Left ventricle myocardium inferior (tissue), 1 donor: Measurements from ENCODE around the gene SIRPB1. TPM values are rescaled to one million over a fixed set of nuclear protein-coding genes. Genes with fewer than 3 reads are reported as not detected.

ENCODE experiments used
- DNase-seq: peaks from one replicate; pipeline ENCODE4 v3.0.0-alpha.2; 2020
- H3K27ac ChIP-seq: fragments of 200-600 bp; replicated peaks from 2 replicates; pipeline ENCODE4 v1.8.0; 2021
- H3K27me3 ChIP-seq: fragments of 200-600 bp; 2 replicates; pipeline ENCODE4 v1.8.0; 2021; ENCODE audit warnings: low read depth
- H3K36me3 ChIP-seq: fragments of 200-600 bp; 2 replicates; pipeline ENCODE4 v1.8.0; 2021
- H3K4me1 ChIP-seq: fragments of 200-600 bp; 2 replicates; pipeline ENCODE4 v1.8.0; 2021
- H3K4me3 ChIP-seq: fragments of 200-600 bp; 2 replicates; pipeline ENCODE4 v1.8.0; 2021; ENCODE audit warnings: mild to moderate bottlenecking, moderate library complexity
- H3K9me3 ChIP-seq: fragments of 200-600 bp; replicated peaks from 2 replicates; pipeline ENCODE4 v1.8.0; 2021
- intact Hi-C: fragments of 100-400 bp; cut with micrococcal nuclease; formaldehyde crosslinking; loops from one replicate; pipeline ENCODE4 v1.11.0; 2022
- total RNA-seq: library from RNA; stranded (reverse); fragmentation: NEBNext Ultra II Directional; extraction: Animal tissue kit (Norgen Biotek cat#: 25700); gene quantifications from one replicate; pipeline ENCODE4 v1.2.1, GENCODE V29; 2021
- TF ChIP-seq, protein P1 (sequence below): fragments of 200-600 bp; IDR thresholded peaks from 2 replicates; pipeline ENCODE4 v1.8.0; 2021; ENCODE audit warnings: antibody characterized with exemption, mild to moderate bottlenecking, borderline replicate concordance
- donor health status: DM: no; HTN: yes; CAD: no; lungs with severe emphysema.

Gene SIRPB1
- total RNA-seq, 1 donor from 2014 or later, result 0.27 TPM

DNA sequence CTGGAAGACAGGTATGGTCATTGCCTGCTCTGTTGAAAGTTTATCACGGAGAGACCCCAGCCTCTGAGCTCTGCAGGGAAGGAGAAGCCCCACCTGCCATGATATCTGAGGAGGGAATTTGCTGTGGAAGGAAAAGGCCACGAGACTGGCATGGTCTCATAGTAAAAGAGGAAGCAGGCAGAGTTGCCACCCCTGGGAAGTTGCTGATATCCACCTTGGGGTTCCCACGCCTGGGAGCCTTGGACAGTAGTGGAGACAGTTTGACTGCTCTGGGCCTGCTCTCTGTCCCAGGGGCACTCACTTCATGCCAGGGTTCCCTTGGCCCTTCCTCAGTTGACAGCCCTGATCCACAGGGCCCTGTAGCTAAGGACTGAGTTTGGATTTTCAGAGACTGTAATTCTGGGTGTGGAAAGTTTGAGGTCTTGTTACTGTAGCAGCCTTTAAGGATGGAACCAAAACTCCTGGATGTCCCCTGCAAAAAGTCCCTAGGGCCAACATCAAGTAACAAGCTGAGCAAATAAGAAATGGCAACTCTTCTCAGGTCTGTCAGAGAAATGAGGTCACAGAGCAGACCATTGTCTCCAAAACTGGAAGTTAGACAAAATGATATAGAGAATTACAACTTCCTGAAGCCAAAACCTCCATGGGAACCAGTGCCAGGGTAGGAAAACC, 6.9 kb upstream of the SIRPB1 start:
- TF ChIP-seq, protein P1, sequence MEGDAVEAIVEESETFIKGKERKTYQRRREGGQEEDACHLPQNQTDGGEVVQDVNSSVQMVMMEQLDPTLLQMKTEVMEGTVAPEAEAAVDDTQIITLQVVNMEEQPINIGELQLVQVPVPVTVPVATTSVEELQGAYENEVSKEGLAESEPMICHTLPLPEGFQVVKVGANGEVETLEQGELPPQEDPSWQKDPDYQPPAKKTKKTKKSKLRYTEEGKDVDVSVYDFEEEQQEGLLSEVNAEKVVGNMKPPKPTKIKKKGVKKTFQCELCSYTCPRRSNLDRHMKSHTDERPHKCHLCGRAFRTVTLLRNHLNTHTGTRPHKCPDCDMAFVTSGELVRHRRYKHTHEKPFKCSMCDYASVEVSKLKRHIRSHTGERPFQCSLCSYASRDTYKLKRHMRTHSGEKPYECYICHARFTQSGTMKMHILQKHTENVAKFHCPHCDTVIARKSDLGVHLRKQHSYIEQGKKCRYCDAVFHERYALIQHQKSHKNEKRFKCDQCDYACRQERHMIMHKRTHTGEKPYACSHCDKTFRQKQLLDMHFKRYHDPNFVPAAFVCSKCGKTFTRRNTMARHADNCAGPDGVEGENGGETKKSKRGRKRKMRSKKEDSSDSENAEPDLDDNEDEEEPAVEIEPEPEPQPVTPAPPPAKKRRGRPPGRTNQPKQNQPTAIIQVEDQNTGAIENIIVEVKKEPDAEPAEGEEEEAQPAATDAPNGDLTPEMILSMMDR, result no peak
- Histone ChIP-seq H3K36me3 (no peaks in the 10 kb centered on the region), H3K4me3 (no peak overlapping the region), H3K9me3 (no peaks in the 10 kb centered on the region), H3K27ac (no peak overlapping the region), H3K27me3 (peaks cover 59% of the 10 kb centered on the region), H3K4me1 (no peaks in the 10 kb centered on the region)
- DNase-seq, result no peak
- intact Hi-C loops, result no loop called here

DNA sequence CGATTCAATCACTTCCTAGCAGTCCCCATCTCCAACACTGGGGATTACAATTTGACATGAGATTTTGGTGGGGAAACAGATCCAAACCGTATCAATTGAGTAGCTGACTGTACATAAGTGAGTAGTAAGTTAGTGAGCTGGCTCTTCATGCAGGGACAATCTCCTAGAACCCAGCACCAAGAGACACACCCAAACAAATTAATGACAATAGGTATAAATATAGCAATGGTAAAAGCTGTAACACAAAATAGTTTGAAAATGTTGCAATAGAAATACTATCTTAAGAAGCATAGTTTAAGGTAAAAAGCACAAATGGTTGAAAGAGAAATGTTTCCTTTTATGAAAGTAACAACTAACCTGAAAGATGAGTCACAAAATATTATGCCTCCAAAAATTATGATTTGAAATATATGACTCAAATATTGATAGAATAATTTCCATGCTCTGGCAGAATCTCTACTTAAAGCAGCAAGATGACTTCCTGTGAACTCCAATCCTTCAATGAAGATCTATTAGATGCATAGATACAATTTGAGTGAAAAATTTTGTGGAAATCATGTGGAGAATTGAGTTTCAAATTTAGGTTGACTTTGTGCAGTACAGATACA, 5.4 kb upstream of the SIRPB1 start:
- no peaks in the 10 kb centered on the region for H3K36me3 ChIP-seq
- intact Hi-C loops, result no loop called here
- no peak overlapping the region for H3K27ac ChIP-seq
- no peaks in the 10 kb centered on the region for H3K9me3 ChIP-seq
- peaks cover 64% of the 10 kb centered on the region for H3K27me3 ChIP-seq
- no peak for DNase-seq
- H3K4me3 ChIP-seq, result no peak overlapping the region
- TF ChIP-seq, protein P1, result no peak
- H3K4me1 ChIP-seq, result no peaks in the 10 kb centered on the region

DNA sequence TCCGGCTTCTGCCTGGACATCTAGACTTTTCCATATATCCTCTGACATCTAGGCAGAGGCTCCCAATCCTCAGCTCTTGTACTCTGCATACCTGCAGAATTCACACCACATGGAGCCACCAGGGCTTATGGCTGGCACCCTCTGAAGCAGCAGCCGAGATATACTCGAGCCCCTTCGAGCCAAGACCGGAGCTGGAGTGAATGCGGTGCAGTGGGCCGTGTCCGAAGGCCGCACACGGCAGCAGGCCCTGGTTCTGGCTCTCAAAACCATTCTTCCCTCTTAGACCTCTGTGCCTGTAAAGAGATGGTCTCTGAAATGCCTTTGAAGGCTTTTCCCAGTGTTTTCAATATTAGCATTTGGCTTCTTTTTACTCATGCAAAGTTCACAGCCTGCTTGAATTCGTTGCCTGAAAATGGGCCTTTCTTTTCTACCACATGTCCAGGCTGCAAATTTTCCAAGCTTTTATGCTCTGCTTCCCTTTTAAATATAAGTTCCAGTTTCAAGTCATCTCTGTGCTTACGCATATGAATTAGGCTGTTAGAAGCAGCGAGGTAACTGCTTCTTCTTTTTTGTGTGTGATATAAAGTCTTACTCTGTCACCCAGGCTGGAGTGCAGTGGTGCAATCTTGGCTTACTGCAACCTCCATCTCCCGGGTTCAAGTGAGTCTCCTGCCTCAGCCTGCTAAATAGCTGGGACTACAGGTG, 3.8 kb upstream of the SIRPB1 start:
- Histone ChIP-seq H3K27me3 (peaks cover 50% of the 10 kb centered on the region), H3K9me3 (peaks cover 12% of the 10 kb centered on the region), H3K4me3 (no peak overlapping the region), H3K36me3 (no peaks in the 10 kb centered on the region), H3K4me1 (no peaks in the 10 kb centered on the region), H3K27ac (no peak overlapping the region)
- intact Hi-C loops, result no loop called here
- TF ChIP-seq, protein P1, result no peak
- DNase-seq, result no peak

DNA sequence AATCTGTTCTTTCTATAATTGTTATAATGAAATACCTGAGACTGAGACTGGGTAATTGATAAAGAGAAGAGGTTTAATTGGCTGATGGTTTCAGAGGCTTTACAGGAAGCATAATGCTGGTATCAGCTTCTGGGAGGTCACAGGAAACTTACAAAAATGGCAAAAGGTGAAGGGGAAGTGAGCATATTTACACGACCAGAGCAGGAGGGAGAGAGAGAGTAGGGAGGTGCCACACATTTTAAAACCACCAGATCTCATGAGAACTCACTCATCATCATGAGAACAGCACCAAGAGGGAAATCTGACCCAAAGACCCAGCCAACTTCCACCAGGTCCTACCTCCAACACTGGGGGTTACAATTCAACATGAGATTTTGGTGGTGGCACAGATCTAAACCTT, 2.6 kb upstream of the SIRPB1 start:
- Histone ChIP-seq H3K4me1 (no peaks in the 10 kb centered on the region), H3K9me3 (peaks cover 18% of the 10 kb centered on the region), H3K27me3 (peaks cover 41% of the 10 kb centered on the region), H3K36me3 (no peaks in the 10 kb centered on the region), H3K27ac (no peak overlapping the region), H3K4me3 (no peak overlapping the region)
- TF ChIP-seq, protein P1, result no peak
- no peak for DNase-seq
- intact Hi-C loops, result no loop called here

DNA sequence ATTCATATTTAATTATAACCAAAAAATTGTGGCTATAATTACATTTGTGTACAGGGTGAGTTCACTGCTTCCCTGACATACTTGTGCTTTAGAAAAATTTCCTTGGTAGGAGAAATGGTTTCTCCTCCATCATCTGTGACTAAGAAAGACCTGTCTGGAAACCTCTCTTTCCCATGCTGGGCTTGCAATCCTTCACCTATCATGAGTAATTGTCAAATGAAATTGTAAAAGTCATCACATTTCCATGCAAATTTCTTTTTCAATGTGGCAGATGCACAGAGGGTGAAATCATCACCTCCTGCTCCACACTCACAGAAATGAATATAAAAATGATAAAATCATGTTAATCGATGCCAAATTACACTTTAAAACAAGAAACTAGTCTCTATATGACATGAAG, 1.5 kb upstream of the SIRPB1 start:
- intact Hi-C loops, result no loop called here
- DNase-seq, result no peak
- H3K4me1 ChIP-seq, result no peaks in the 10 kb centered on the region
- H3K27me3 ChIP-seq, result peaks cover 37% of the 10 kb centered on the region
- H3K4me3 ChIP-seq, result no peak overlapping the region
- no peak overlapping the region for H3K27ac ChIP-seq
- TF ChIP-seq, protein P1, result no peak
- peaks cover 18% of the 10 kb centered on the region for H3K9me3 ChIP-seq
- no peaks in the 10 kb centered on the region for H3K36me3 ChIP-seq
